ENCODE measurements around the gene LZTR1.
"Not testable (repeated sequence)": the region's sequence is repeated elsewhere in the genome, so short reads cannot be mapped to it uniquely, and the experiment has no call there.

The LZTR1 gene

DNA sequence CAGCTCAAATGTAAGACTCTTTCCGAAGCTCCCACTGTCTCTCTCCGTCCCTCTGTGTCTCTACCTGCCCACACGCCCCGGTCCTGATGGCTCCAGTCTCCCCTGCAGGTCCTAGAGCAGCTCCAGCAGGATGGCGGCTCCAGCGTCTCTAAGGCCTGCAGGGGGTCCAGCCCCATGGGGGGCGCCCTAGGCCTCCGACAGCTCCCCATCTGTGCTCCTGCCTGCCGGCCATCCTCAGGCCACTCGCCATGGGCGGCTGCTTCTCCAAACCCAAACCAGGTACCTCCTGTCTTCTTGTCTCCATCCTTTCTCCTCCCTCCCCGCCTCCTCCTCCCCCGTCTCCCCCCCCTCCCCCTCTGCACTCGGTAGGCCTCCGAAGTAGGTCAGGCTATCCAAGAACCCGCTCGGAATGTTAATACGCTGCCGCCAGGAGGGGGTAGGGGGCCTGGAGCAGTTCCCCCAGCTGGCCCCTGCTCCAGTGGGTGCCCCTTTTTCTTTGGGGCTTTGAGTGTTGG, 14.3 kb upstream of the LZTR1 start:
- in situ Hi-C loops (cut with HindIII; ENCODE audit: low sequenced_read_pairs): no loop called here
- H3K4me3 ChIP-seq (ENCODE audit: low read depth, low read length): no peak overlapping the region
- no peak for DNase-seq (ENCODE audit: low read depth)
- TF ChIP-seq, protein P1, sequence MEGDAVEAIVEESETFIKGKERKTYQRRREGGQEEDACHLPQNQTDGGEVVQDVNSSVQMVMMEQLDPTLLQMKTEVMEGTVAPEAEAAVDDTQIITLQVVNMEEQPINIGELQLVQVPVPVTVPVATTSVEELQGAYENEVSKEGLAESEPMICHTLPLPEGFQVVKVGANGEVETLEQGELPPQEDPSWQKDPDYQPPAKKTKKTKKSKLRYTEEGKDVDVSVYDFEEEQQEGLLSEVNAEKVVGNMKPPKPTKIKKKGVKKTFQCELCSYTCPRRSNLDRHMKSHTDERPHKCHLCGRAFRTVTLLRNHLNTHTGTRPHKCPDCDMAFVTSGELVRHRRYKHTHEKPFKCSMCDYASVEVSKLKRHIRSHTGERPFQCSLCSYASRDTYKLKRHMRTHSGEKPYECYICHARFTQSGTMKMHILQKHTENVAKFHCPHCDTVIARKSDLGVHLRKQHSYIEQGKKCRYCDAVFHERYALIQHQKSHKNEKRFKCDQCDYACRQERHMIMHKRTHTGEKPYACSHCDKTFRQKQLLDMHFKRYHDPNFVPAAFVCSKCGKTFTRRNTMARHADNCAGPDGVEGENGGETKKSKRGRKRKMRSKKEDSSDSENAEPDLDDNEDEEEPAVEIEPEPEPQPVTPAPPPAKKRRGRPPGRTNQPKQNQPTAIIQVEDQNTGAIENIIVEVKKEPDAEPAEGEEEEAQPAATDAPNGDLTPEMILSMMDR (IDR thresholded peaks at IDR 0.05; ENCODE audit: low read depth, low read length, missing control alignments): no peak

DNA sequence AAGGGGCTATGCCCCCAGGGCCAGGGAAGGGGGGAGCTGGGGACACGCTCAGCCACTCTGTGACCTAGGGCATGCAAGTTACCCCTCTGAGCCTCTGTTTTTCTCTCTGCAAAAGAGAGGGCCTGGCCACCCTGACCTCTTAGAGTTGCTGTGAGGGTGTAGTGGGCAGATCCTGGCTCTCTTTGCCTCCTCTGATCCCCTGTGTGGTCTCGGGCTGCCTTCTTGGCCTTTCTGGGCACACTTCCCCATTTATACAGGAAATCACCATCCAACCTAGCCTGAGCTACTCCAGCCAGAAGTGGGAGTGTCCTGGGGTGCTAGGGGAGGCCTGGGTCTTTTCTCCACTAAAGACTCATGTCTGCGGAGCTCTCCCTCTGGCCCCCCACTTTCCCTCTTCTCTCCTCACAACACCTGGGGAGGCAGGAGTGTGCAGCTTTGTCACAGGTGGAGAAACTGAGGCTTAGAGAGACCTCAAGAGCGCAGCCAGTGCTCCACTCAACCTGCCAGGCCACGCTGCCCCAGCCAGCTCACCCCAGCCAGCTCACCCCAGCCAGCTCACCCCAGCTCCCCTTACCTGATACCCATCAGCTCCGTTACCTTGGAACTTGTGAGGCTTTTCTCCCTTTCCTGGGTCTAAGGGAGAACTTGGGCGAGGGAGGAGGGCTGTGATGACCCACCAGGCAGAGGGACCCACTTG, 13.7 kb upstream of the LZTR1 start:
- in situ Hi-C loops (cut with HindIII; ENCODE audit: low sequenced_read_pairs): no loop called here
- H3K4me3 ChIP-seq (ENCODE audit: low read depth, low read length): no peak overlapping the region
- no peak for DNase-seq (ENCODE audit: low read depth)
- TF ChIP-seq, protein P1 (IDR thresholded peaks at IDR 0.05; ENCODE audit: low read depth, low read length, missing control alignments): no peak

DNA sequence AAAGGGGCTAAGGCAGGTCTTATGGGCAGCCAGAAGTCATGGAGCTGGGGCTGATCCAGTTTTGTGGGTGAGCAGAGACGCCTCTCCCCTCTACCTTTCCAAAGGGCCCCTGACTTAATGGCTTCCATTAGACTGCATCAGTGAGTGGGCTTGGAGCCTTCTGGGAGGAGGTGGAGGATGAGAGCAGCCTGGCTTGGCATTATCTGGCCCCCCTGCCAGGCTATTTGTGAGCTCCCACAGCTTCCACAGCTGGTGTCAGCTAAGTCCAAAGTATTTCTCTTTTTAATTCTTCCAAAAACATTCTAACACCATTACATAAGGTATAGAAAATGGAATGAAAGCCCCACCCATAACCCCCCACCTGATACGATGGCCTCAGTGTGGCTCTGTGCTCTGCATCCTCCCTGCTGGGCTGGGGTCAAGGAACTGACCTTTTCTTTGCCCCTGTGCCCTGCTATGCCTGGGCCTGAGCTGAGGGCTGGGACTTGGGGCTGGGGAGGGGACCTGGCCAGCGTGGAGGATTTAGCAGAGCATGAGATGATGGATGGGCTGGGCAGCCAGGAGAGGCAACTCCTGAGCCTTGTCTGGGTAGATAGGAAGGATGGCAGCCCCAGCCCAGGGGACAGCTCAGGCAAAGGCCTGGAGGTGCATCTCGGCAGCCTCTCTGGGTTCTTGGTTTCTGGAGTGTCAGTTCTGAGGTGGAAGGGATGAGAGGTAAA, 11.0 kb upstream of the LZTR1 start:
- DNase-seq (ENCODE audit: low read depth): no peak
- H3K4me3 ChIP-seq (ENCODE audit: low read depth, low read length): no peak overlapping the region
- in situ Hi-C loops (cut with HindIII; ENCODE audit: low sequenced_read_pairs): no loop called here
- TF ChIP-seq, protein P1 (IDR thresholded peaks at IDR 0.05; ENCODE audit: low read depth, low read length, missing control alignments): no peak

DNA sequence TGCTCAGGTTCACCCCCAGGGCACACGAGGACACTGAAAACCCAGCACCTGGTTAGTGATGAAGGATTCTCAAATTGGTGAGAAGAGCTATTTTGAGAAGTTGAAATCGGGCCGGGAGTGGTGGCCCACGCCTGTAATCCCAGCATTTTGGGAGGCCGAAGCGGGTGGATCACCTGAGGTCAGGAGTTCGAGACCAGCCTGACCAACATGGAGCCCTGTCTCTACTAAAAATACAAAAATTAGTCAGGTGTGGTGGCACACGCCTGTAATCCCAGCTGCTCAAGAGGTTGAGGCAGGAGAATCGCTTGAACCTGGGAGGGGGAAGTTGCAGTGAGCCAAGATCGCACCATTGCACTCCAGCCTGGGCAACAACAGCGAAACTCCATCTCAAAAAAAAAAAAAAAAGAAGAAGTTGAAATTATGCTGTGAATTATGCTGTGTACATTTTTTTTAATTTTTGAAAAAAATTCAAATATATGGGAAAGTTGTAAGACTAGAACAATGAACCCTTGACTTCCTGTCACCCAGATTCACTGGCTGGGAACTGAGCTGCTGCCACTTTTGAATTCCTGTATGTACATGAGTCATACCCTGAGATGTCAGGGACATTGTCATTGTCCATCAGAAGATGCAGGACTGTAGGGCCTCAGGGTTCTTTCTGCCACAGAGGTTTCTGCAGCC, 9.9 kb upstream of the LZTR1 start:
- DNase-seq (ENCODE audit: low read depth); in situ Hi-C loops (cut with HindIII; ENCODE audit: low sequenced_read_pairs); H3K4me3 ChIP-seq (ENCODE audit: low read depth, low read length): not testable (repeated sequence)

DNA sequence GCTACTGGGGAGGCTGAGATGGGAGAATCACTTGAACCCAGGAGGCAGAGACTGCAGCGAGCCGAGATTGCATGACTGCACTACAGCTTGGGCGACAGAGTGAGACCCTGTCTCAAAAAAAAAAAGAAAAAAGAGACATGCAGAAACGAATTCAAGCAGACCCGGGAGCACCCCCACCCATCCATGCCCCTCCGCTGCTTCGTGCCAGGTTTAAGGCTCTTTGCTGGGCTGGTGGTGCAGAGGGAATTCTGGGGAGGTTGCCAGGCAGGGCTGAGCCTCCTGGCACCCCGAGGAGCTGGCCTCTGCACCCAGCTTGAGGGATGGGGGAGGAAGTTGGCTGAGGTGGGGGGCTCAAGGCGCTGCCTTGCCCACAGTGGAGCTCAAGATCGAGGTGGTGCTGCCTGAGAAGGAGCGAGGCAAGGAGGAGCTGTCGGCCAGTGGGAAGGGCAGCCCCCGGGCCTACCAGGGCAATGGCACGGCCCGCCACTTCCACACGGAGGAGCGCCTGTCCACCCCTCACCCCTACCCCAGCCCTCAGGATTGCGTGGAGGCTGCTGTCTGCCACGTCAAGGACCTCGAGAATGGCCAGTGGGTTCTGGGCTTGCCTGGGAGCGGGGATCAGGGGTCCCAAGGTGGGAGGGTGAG, 9.0 kb upstream of the LZTR1 start:
- in situ Hi-C loops (cut with HindIII; ENCODE audit: low sequenced_read_pairs): no loop called here
- DNase-seq (ENCODE audit: low read depth): no peak
- TF ChIP-seq, protein P1 (IDR thresholded peaks at IDR 0.05; ENCODE audit: low read depth, low read length, missing control alignments): no peak
- H3K4me3 ChIP-seq (ENCODE audit: low read depth, low read length): no peak overlapping the region

DNA sequence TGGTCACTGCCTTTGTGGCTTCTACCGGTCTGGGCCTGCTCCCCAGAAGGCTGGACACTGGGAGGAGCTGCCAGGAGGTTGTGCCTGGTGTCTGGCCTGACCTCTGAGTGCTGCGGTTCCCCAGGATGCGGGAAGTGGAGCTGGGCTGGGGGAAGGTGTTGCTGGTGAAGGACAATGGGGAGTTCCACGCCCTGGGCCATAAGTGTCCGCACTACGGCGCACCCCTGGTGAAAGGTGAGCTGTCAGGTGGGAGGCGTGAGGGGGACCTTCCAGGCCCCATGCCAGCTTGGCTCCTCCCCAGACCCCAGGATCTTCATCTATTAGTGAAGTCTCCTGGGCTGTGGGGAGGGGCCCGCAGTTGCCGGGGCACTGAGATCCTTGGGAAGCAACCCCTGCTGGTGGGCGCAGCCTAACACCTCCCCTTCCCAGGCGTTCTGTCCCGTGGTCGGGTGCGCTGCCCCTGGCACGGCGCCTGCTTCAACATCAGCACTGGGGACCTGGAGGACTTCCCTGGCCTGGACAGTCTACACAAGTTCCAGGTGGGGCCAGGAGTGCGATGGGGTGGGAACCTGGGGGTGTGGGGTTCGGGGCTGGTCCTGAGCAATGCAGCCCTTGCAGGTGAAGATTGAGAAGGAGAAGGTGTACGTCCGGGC, 8.3 kb upstream of the LZTR1 start:
- DNase-seq (ENCODE audit: low read depth): no peak
- no peak overlapping the region for H3K4me3 ChIP-seq (ENCODE audit: low read depth, low read length)
- in situ Hi-C loops (cut with HindIII; ENCODE audit: low sequenced_read_pairs): no loop called here
- TF ChIP-seq, protein P1 (IDR thresholded peaks at IDR 0.05; ENCODE audit: low read depth, low read length, missing control alignments): no peak
